ENCODE measurements around the gene C14orf119. TPM values are rescaled to one million over a fixed set of nuclear protein-coding genes. Genes with fewer than 3 reads are reported as not detected.
A peak's percentile ranks its signal among the peaks of the same experiment; 100 is the strongest.

C14orf119 gene
- 94.0 TPM for polyA plus RNA-seq (2013, experiment 1 of 2)
- 93.3 TPM for polyA plus RNA-seq (2013, experiment 2 of 2)

DNA sequence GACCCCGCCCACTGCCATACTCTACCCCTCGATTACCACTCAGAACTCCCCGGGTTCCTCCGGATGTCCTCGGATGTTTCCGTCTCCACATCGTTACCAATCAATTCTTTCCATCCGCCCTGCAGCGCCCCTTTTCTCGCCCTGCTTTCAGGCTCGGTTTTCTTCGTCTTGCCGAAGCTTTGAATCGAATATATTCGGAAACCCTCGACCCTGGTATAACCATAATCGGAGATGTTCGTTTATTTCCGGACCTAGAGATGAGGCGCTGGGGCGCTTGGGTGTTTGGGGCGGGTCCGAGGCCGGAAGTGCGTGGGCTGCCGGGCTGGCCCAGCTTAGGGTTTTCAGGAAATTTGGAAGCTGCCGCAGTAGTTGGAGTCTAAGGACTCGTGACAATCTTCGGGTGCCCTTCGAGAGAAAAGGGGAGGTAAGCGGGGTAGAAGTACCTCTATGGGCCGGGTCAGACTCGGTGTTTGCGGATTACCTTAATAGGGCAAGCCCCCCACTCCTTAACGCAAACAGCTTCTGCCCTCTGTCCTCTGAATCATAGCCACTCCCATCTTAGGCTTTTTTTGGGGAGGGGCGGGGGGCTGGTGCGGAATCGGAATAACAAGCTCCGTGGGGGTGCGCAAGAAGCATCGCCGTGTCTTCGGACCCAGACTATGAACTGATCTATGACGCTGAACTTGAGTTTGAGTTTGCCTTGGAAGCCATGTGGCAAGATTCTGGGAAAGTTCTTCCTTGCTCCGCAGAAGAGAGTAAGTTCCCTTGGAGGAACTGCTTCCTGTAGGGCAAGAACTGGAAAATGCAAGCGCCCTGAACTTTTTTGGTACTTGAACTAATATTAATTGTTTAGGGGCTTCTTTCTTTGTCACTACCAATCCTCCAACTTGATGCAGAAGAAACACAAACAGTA lies at the start of gene C14orf119:
TSS of gene C14orf119 (plus strand) at position 310 of the 913 bp plus-strand sequence. CDS start 2,154 bp downstream, outside the sequence.
- H3K4me1 ChIP-seq (ENCODE audit: control insufficient read depth, insufficient read depth, low read length, poor library complexity, severe bottlenecking): peaks cover 6% of the 10 kb centered on the region
- H3K27ac ChIP-seq (ENCODE audit: low read depth, low read length, severe bottlenecking): peak within 1 kb of the TSS; percentile 92
- peak within 1 kb of the TSS; percentile 80 for H3K4me3 ChIP-seq (ENCODE audit: extremely low read depth, insufficient read depth, low read length, poor library complexity, severe bottlenecking)
- 0 to 1% methylated on average over 26 to 36 of the region's 46 CpGs for WGBS, 2 experiments (ENCODE audit: insufficient coverage in 2 of 2)
- H3K36me3 ChIP-seq (ENCODE audit: control insufficient read depth, insufficient read depth, low read length): peaks cover 65% of the 10 kb centered on the region
- no peaks in the 10 kb centered on the region for H3K9me3 ChIP-seq (ENCODE audit: control insufficient read depth, low read length)

GRCh38 chr14:23047034-23047634 lies 48.2 kb upstream of the C14orf119 start:
- Histone ChIP-seq H3K36me3 (ENCODE audit: control insufficient read depth, insufficient read depth, low read length) (peaks cover 29% of the 10 kb centered on the region), H3K4me1 (ENCODE audit: control insufficient read depth, insufficient read depth, low read length, poor library complexity, severe bottlenecking) (peaks cover 17% of the 10 kb centered on the region), H3K27ac (ENCODE audit: low read depth, low read length, severe bottlenecking) (peak overlapping the region; percentile 53), H3K9me3 (ENCODE audit: control insufficient read depth, low read length) (no peaks in the 10 kb centered on the region), H3K4me3 (ENCODE audit: extremely low read depth, insufficient read depth, low read length, poor library complexity, severe bottlenecking) (no peak overlapping the region)
- WGBS, 2 experiments (ENCODE audit: insufficient coverage in 2 of 2): 86 to 90% methylated on average over 5 to 6 of the region's 6 CpGs

- Histone ChIP-seq H3K4me1 (ENCODE audit: control insufficient read depth, insufficient read depth, low read length, poor library complexity, severe bottlenecking) (peaks cover 17% of the 10 kb centered on the region), H3K9me3 (ENCODE audit: control insufficient read depth, low read length) (no peaks in the 10 kb centered on the region), H3K27ac (ENCODE audit: low read depth, low read length, severe bottlenecking) (no peak overlapping the region), H3K36me3 (ENCODE audit: control insufficient read depth, insufficient read depth, low read length) (peaks cover 33% of the 10 kb centered on the region), H3K4me3 (ENCODE audit: extremely low read depth, insufficient read depth, low read length, poor library complexity, severe bottlenecking) (no peak overlapping the region)
- 96 to 97% methylated on average over 34 to 81 of the region's 85 CpGs for WGBS, 2 experiments (ENCODE audit: insufficient coverage in 2 of 2)
Measured at GRCh38 chr14:23047751-23048693, 47.3 kb upstream of the C14orf119 start.

- no peaks in the 10 kb centered on the region for H3K9me3 ChIP-seq (ENCODE audit: control insufficient read depth, low read length)
Measured at GRCh38 chr14:23049011-23049410, 46.3 kb upstream of the C14orf119 start.

GRCh38 chr14:23051141-23052057 lies 43.9 kb upstream of the C14orf119 start:
- WGBS, 2 experiments (ENCODE audit: insufficient coverage in 2 of 2): 92 to 94% methylated on average over 4 of the region's 5 CpGs
- H3K27ac ChIP-seq (ENCODE audit: low read depth, low read length, severe bottlenecking): no peak overlapping the region
- no peaks in the 10 kb centered on the region for H3K9me3 ChIP-seq (ENCODE audit: control insufficient read depth, low read length)
- peaks cover 47% of the 10 kb centered on the region for H3K36me3 ChIP-seq (ENCODE audit: control insufficient read depth, insufficient read depth, low read length)
- no peak overlapping the region for H3K4me3 ChIP-seq (ENCODE audit: extremely low read depth, insufficient read depth, low read length, poor library complexity, severe bottlenecking)
- peaks cover 1% of the 10 kb centered on the region for H3K4me1 ChIP-seq (ENCODE audit: control insufficient read depth, insufficient read depth, low read length, poor library complexity, severe bottlenecking)

More at GRCh38 chr14:23049011-23049410, 46.3 kb upstream of the C14orf119 start:
- H3K27ac ChIP-seq (ENCODE audit: low read depth, low read length, severe bottlenecking): no peak overlapping the region
- WGBS, 2 experiments (ENCODE audit: insufficient coverage in 2 of 2): 95 to 98% methylated on average over 6 to 7 of the region's 9 CpGs
- no peak overlapping the region for H3K4me3 ChIP-seq (ENCODE audit: extremely low read depth, insufficient read depth, low read length, poor library complexity, severe bottlenecking)
- H3K36me3 ChIP-seq (ENCODE audit: control insufficient read depth, insufficient read depth, low read length): peaks cover 42% of the 10 kb centered on the region
- H3K4me1 ChIP-seq (ENCODE audit: control insufficient read depth, insufficient read depth, low read length, poor library complexity, severe bottlenecking): peaks cover 10% of the 10 kb centered on the region

GRCh38 chr14:23052182-23052623 lies 43.1 kb upstream of the C14orf119 start:
- Histone ChIP-seq H3K4me3 (ENCODE audit: extremely low read depth, insufficient read depth, low read length, poor library complexity, severe bottlenecking) (no peak overlapping the region), H3K9me3 (ENCODE audit: control insufficient read depth, low read length) (no peaks in the 10 kb centered on the region), H3K27ac (ENCODE audit: low read depth, low read length, severe bottlenecking) (no peak overlapping the region), H3K36me3 (ENCODE audit: control insufficient read depth, insufficient read depth, low read length) (peaks cover 47% of the 10 kb centered on the region), H3K4me1 (ENCODE audit: control insufficient read depth, insufficient read depth, low read length, poor library complexity, severe bottlenecking) (peaks cover 6% of the 10 kb centered on the region)
- WGBS, 2 experiments (ENCODE audit: insufficient coverage in 2 of 2): 85 to 88% methylated on average over 9 of the region's 14 CpGs

DNA sequence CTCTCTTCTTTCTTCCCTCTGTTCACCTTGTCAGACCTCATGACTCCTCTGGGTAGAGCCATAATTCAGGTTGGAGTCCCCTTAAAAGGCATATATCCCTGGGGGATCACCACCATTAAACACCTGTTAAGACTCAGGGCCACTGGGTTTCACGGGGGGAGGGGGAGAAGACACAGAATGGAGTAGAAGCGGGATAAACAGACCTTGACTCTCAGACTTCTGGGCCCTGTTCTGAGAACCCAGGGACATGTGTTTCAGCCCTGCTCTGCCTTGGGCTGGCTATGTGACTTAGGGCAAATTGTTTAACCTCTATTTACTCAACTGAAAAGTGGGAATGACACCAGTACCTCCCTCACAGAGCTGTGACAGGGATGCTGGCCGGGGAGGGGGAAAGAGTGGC lies 42.6 kb upstream of the C14orf119 start:
- no peak overlapping the region for H3K27ac ChIP-seq (ENCODE audit: low read depth, low read length, severe bottlenecking)
- H3K36me3 ChIP-seq (ENCODE audit: control insufficient read depth, insufficient read depth, low read length): peaks cover 47% of the 10 kb centered on the region
- peaks cover 6% of the 10 kb centered on the region for H3K4me1 ChIP-seq (ENCODE audit: control insufficient read depth, insufficient read depth, low read length, poor library complexity, severe bottlenecking)
- H3K4me3 ChIP-seq (ENCODE audit: extremely low read depth, insufficient read depth, low read length, poor library complexity, severe bottlenecking): no peak overlapping the region
- 50% methylated on average over 1 of the region's 3 CpGs; no CpG with 5 or more reads in 1 of the 2 experiments for WGBS, 2 experiments (ENCODE audit: insufficient coverage in 2 of 2)
- H3K9me3 ChIP-seq (ENCODE audit: control insufficient read depth, low read length): no peaks in the 10 kb centered on the region

- Histone ChIP-seq H3K4me3 (ENCODE audit: extremely low read depth, insufficient read depth, low read length, poor library complexity, severe bottlenecking) (no peak overlapping the region), H3K9me3 (ENCODE audit: control insufficient read depth, low read length) (no peaks in the 10 kb centered on the region), H3K36me3 (ENCODE audit: control insufficient read depth, insufficient read depth, low read length) (peaks cover 45% of the 10 kb centered on the region), H3K27ac (ENCODE audit: low read depth, low read length, severe bottlenecking) (no peak overlapping the region), H3K4me1 (ENCODE audit: control insufficient read depth, insufficient read depth, low read length, poor library complexity, severe bottlenecking) (peaks cover 11% of the 10 kb centered on the region)
- 93 to 97% methylated on average over 7 to 9 of the region's 10 CpGs for WGBS, 2 experiments (ENCODE audit: insufficient coverage in 2 of 2)
Measured at GRCh38 chr14:23053426-23053825, 41.9 kb upstream of the C14orf119 start.

GRCh38 chr14:23054000-23054811 lies 41.1 kb upstream of the C14orf119 start:
- H3K9me3 ChIP-seq (ENCODE audit: control insufficient read depth, low read length): no peaks in the 10 kb centered on the region
- no peak overlapping the region for H3K4me3 ChIP-seq (ENCODE audit: extremely low read depth, insufficient read depth, low read length, poor library complexity, severe bottlenecking)
- WGBS, 2 experiments (ENCODE audit: insufficient coverage in 2 of 2): 87 to 93% methylated on average over 7 to 11 of the region's 17 CpGs
- no peak overlapping the region for H3K27ac ChIP-seq (ENCODE audit: low read depth, low read length, severe bottlenecking)
- peaks cover 45% of the 10 kb centered on the region for H3K36me3 ChIP-seq (ENCODE audit: control insufficient read depth, insufficient read depth, low read length)
- H3K4me1 ChIP-seq (ENCODE audit: control insufficient read depth, insufficient read depth, low read length, poor library complexity, severe bottlenecking): peaks cover 11% of the 10 kb centered on the region

Measured in mesodermal cell (in vitro differentiated cells).